Measurements from ENCODE around the gene LRRC40.
"Not testable (repeated sequence)": the region's sequence is repeated elsewhere in the genome, so short reads cannot be mapped to it uniquely, and the experiment has no call there.

The LRRC40 gene

DNA sequence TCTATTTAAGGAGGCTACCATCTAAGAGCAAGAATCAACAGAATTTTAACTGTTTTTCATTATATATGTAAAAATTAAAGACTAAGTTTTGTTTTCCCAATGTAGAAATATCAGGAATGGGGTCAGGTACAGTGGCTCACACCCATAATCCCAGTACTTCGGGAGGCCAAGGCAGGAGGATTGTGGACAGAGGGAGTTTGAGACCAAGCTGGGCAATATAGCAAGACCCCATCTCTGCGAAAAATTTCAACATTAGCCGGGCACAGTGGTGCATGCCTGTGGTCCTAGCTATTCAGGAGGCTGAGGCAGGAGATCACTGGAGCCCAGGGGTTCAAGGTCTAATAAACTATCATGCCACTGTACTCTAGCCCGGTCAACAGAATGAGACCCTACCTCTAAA lies 5.3 kb downstream of the LRRC40 start:
- DNase-seq = no peak

DNA sequence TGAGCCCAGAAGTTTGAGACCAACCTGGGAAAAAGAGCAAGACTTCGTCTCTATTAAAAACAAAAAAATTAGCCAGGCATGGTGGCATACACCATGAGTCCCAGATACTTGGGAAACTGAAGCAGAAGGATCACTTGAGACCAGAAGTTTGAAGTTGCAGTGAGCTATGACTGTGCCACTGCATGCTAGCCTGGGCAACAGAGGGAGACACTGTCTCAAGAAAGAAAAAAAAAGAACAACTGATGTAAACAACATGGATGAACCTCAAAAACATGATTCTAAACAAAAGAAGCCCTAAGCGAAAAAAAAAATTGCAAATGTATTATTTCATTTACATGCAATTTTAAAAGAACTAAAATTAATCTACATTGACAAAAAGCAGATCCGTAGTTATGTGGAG lies 9.0 kb downstream of the LRRC40 start:
- DNase-seq = no peak

DNA sequence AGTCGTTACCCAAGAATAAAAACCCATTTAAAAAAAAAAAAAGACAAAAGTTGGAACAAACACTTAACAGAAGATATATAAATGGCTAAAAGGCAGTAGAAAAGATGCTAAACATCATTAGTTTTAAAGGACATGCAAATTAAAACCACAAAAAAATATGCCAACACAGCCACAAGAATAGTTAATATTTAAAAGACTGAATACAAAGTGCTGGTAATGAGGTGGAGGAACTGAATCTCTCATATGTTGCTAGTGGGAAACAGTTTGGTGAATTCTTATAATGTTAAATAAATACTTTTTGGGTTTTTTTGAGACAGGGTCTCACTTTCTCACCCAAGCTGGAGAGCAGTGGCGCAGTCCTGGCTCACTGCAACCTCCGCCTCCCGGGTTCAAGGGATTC lies 10.0 kb downstream of the LRRC40 start:
- DNase-seq = no peak

DNA sequence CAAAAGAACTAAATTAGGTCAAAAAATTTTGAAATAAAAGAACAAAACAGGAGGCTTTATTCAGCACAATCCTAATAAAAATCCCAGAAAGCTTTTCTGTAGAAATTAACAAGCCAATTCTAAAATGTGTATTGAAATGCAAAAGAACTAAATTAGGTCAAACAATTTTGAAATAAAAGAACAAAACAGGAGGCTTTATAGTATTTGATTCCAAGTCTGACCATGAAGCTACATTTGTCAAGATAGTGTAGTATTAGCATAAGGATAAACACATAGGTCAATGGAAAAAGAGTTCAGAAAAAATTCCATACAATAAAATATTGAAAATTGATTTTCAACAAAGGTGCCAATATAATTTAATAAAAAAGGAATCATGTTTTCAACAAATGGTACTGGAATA lies 10.8 kb downstream of the LRRC40 start:
- DNase-seq = no peak

DNA sequence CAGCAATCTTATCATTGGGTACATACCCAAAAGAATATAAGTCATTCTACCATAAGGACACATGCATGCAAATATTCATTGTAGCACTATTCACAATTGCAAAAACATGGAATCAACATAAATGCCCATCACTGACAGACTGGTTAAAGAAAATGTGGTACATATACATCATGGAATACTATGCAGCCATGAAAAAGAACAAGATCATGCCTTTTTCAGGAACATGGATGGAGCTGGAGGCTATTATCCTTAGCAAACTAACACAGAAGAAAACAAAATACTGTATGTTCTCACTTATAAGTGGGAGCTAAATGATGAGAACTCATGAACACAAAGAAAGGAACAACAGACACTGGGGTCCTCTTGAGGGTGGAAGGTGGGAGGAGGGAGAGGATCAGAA lies 12.9 kb downstream of the LRRC40 start:
- not testable (repeated sequence) for DNase-seq

DNA sequence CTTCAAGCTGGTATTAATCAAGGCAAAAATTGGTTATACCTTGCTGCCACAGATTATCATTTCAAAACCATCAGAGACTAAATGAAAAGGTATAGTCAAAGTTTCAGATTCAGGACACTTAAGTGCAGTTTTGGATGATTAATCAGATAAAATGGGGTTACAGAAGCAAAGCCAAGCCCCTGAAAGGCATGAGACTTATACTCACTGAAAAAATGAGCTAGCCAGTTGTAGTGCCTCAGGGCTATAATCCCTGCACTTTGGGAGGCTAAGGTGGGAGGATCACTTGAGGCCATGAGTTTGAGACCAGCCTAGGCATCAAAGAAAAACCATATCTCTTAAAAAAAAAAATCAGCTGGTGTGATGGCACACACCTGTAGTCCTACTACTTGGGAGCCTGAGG lies 15.2 kb downstream of the LRRC40 start:
- DNase-seq = no peak

DNA sequence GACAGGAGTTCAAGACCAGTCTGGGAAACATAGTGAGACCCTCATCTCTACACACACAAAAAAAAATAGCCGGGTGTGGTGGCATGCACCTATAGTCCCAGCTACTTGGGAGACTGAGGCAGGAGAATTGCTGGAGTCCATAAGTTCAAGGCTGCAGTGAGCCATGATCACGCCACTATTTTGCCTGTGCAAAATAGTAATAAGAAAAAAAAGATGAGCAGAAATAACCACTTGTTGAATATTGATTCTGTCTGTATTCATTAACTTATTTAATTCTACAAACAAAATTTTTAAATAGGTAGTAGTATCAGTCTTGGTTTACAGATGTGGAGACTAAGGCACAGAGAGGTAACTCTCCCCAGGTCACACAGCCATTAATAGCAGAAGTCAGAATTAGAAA lies 16.9 kb downstream of the LRRC40 start:
- DNase-seq = no peak

DNA sequence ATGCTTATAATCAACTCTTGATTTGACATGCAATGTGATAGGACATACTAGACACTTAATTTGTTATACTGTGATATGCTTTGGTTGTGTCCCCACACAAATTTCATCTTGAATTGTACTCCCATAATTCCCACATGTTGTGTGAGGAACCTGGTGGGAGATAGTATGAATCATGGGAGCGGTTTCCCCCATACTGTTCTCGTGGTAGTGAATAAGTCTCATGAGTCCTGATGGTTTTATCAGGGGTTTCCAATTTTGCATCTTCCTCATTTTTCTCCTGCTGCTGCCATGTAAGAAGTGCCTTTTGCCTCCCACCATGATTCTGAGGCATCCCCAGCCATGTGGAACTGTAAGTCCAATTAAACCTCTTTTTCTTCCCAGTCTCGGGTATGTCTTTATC lies 20.2 kb downstream of the LRRC40 start:
- DNase-seq = peak; percentile 59 to 76 (median 68)

DNA sequence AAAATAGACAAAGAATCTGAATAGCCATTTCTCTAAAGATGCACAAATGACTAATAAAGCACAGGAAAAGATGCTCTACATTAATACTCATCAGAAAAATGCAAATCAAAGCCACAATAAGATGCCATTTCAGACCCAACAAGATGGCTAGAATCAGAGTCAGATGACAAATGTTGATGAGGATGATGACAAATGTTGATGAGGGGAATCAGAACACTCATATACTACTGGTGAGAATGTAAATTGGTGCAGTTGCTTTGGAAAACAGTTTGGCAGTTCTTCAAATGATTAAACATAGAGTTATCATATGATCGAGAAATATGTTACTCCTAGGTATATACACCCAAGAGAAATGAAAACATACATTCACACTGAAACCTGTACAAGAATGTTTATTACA lies 33.9 kb downstream of the LRRC40 start:
- peak in 1 of 3 donors; percentile 22 for DNase-seq

DNA sequence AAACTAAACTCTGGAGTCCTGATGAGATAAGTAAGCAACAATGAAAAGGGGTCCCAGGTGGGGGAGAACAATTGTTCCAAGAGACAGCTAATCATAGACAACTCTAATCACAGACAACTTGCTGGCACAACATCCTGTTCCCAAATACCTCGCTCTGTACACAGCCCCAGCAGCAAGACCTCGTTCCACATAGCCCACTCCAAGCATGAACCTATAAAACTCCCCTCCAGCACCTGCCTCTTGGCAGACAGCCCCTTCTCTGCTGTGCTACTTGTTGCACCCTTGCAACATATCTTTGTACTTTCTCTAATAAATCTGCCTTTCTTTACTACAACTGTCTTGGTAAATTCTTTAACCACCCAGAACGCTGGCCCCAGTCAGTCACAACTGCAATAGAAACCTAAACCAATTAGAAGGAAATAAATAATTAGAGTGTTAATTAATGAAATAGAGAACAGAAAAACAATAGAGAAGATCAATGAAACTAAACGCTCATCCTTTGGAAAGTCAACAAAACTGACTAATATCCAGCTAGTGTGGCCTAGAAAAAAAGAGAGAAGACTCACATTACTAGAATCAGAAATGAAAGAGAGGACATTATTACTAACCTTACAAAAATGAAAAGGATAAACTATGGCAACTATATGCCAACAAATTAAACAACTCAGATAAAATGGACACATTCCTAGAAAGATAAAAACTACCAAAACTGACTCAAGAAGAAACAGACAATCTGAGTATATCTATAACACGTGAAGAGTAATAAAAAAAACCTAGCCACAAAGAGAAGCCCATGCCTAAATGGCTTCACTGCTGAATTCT lies 36.1 kb downstream of the LRRC40 start:
- no peak for DNase-seq

DNA sequence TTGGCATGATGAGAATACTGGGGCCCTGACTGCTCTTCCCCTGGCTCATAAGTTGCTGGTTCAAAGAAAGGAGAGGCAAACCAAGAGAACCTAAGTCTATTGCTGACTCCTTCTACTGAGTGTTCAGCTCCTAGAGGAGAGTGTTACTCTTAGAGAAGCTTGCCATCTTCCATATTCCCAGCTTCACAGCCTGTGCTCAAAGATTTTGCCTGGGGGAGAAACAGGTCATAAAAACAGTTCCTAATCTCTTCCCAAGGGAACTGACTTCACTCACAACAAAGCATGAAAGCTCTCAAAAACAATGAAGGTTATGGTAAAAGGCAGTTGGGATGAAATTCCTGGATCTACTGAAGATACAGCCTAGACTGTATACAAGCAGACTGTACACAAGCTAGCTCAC lies 37.1 kb downstream of the LRRC40 start:
- DNase-seq = no peak

DNA sequence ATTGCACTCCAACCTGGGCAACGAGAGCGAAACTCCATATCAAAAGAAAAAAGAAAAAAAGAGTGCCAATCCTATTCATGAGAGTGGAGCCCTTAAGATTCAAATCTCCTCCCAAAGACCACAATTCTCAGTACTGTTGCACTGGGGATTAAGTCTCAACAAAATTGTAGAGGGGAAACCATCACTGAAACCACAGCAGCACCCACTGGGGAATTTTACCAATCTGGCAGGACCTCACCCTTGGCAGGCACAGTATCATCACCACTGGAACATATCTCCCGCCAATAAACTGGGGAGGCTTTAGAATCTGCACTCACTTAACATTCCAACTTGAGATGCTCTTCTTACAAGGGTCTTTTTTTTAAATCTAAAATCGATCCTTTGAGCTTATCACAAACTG lies 41.0 kb downstream of the LRRC40 start:
- no peak for DNase-seq

DNA sequence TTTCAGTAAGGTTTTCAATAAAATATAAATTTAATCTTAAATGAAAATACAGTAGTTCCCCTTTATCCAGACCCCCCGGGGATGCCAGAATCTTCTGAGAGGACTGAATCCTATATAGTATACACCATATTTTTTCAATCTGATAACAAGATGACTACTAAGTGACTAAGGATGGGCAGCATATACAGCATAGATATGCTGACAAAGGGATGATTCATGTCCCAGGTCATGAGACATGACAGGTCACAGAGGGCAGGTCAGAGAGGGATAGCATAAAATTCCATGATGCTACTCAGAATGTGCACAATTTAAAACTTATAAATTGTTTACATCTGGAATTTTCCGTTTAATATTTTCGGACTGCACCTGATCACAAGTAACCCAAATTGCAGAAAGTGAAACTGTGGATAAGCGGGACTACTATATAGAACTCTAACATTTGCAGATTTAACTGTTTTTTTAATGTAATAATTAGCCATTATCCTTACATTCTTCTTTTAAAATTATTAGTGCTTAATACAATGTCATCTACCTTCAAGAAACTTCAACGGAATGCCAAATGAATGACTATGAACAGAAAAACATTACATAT lies 48.8 kb downstream of the LRRC40 start:
- peak; percentile 38 to 61 (median 55) for DNase-seq

DNA sequence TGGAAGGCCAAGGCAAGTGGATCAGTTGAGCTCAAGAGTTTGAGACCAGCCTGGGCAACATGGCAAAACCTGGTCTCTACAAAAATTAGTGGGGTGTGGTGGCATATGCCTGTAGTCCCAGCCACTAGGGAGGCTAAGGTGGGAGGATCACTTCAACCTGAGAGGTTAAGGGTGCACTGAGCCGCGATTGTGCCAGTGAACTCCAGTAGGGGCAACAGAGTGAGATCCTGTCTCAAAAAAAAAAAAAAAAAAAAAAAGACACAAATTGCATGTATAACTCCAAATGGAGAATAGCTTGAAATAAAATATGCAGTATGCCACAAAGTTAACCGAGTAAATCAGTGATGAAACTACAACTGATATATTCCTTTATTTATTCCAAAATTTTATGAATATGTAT lies 51.6 kb downstream of the LRRC40 start:
- no peak for DNase-seq

DNA sequence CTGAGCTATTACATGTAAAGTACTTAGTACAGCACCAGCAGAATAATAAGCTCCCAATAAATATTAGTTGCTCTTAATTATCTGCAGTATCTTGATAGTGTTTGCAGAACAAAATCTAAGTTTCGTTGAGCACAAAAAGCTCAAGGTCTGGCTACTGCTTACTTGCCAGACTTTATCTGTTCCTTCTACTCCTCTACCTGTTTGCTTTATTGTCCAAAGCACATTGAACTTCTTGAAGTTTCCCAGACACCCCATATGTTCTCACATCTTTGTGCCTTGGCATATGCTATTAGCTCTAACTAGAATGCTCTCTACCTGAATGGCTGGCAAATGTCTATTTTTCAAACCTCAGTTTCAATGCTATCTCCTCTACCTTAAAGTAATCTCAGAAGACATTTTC lies 54.9 kb downstream of the LRRC40 start:
- DNase-seq = no peak

DNA sequence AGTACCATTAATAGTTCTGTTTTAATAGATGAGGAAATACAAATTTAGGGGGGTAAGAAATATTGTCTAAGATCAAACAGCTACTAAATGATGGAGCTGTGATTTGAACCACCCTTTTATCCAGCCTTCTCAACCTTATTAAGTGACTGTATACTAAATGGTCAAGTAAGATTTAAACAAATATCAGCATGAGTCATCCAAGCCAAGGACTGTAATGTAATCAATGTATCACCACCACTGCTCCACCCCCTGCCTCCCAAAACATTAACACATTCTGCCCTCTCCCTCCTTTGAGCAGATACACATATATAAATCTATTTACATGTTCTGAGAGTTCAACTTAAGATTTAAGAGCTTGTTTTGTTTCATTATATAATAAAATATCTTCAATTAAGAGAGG lies 58.9 kb downstream of the LRRC40 start:
- DNase-seq = peak in 1 of 3 donors; percentile 13

DNA sequence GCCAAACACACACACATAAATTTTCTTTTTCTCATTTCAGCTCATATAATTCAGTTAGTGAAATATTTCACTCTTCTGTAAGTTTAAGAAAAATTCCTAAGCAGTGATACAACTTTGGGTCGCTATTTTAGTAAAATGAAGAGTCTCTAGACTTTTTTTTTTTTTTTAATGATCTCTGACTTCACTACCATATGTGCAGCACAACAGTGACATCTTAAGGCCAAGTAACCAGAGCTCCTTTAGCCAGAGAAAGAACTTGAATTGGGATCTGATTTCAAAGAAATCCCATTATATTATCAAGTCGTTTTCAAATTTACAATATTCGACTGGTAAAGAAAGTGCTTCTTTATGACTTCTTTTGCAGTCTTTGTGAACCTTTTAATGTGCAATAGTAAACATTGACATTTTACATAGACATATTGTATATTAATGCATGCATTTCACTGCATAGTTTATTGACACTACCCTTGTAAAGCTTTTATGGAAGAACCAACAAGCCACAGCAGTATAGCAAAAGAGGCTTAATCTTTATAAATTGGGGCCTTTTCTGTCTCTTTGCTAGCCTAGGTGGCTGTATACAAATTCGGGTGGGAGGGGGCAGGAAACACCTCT lies 62.2 kb downstream of the LRRC40 start:
- no peak for DNase-seq

DNA sequence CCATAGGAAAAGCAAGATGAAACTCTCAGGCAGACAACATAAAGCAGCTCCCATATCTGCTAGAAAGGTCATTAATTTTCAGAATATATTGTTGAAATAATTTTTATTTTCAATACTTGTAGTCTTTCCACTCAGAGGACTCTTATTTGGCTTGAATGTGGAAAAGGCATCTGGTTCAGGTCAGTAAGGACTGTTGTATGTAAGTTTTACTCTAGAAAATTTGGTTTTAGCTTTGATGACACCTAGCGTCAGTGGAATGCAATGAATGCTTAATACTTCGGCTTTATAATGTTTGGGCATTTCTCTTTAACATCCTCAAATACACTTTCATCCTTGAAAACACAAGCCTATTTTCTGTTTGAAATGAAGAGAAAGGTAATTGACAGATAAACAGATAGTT lies 63.3 kb downstream of the LRRC40 start:
- DNase-seq = no peak

DNA sequence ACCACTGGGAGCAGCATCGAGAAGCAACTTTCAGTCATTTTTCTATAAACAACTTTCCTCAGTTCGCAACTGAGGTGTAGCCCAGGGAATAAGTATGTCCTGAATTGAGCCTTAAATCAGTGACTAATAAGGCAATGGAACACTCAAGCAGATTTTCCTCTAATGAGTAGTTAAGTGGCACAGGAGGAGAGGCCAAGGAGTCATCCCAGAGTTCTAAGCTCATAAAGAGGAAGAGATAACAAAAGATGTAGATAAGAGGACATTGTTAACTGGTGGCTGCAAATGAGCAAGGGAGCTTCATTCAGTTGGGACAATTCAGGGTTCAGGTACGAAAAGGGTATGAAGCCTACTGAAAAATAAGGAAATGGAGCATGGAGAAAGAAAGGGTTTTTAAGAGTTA lies 64.5 kb downstream of the LRRC40 start:
- no peak for DNase-seq

DNA sequence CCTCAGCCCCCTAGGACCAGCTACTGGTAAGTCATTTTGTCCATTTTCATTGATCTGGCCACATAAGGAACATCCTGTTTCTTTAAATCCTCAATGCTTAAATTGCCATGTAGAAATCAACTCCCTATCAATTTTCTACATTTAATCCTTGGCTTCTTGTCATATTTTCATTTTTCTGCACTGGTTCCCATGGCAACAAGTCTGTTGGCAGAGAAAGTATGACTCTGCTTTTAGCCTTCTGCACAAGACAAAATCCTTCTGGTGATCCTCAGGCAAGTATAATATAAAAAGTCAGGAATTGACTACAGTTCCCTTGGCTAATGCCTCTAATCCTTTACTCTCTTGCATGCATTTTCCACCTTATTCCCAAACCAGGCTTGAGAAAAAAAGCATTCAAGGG lies 65.0 kb downstream of the LRRC40 start:
- DNase-seq = no peak

DNA sequence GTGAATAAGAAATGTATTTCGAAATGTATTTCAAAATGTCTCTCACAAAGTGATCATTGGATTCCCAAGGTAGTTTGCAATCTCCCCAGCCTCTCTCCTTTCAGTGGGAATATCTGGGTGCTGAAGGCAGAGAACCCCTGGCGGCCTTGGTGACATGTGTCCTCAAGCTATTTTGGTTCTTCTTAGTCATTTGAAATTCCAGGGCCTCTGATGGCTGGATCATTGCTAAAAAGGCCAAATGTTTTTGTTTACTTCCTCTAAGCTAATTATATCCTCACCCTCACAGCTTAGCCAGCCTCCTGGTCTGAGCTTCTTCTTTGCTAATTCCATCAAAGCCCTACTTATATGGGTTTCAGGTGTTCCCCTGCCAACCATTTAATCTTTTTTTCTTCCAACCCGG lies 71.2 kb downstream of the LRRC40 start:
- peak; percentile 77 to 84 (median 83) for DNase-seq

DNA sequence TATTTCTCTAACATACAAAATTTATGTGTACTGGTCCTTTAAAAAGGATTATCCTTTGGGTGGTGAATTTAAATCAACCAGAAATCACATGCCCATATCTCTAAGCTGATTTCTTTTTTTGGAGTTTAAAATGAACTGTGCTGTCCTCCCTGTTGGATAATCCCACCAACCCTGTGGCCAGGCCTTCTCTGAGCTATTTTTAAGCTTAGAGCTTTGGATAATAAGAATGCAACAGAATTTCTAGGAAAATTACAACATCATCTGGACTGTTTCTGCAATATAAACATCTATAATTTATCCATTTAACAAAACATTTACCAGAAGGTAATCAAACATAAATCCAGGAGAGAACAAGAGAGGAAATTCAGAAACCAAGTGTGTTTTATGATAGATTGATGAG lies 88.3 kb downstream of the LRRC40 start:
- no peak for DNase-seq

DNA sequence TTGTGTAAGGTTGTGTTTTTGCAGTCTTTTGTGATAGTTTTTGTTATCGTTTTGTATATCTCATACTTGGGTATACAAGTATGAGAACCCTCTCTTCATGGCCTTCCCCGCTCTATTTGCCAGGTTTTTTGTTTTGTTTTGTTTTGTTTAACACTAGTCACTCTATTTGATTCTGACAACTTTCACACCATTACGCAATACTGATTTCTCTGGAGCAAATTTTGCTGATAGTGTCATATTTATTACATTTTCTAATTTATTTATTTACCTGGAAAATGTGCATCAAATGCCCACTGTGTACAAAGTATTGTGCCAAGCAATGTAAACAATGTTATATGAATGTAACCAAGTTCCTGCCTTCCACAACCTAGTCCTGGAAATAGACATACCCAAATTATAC lies 90.1 kb downstream of the LRRC40 start:
- no peak for DNase-seq

DNA sequence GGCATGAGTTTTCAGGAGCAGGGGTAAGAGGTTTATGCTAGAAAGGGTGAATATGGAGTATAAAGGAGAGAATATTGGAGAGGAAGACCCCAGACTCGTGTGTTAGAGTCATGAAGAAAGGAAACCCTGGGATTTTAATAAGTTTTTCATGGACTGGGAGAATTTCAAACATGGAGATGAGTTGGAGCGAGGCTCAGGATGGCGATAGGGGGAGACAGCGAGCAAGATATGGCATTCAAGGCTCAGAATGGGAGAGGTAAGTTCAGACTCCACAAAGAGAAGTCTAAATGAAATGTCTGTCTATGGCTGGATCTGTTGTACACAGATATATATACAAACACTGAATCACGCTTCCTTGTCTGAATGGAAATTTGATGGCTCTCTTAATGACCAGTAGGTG lies 92.5 kb downstream of the LRRC40 start:
- no peak for DNase-seq
